Bronchial epithelial cell (primary cell): ENCODE results near the gene UTP18. TPM values are rescaled to one million over a fixed set of nuclear protein-coding genes. Genes with fewer than 3 reads are reported as not detected.
A peak's percentile ranks its signal among the peaks of the same experiment; 100 is the strongest.

ENCODE experiments used
- DNase-seq: peaks from one replicate; pipeline ENCODE4 v3.0.0-alpha.2; 2010; ENCODE audit warnings: low read depth
- FAIRE-seq: peaks from 2 replicates; lab custom pipeline; 2011; peaks lifted over from hg19 to GRCh38; lab: Jason Lieb, UNC
- H3K27me3 ChIP-seq: 2 replicates; pipeline ENCODE4 v1.5.1; 2011; ENCODE audit warnings: low read length; ENCODE audit not compliant: control insufficient read depth, insufficient read depth
- H3K36me3 ChIP-seq: 2 replicates; pipeline ENCODE4 v1.5.1; 2011; ENCODE audit warnings: low read length; ENCODE audit not compliant: control insufficient read depth, insufficient read depth
- H3K4me3 ChIP-seq: 2 replicates; pipeline ENCODE4 v1.5.1; 2011; ENCODE audit warnings: mild to moderate bottlenecking, low read depth, low read length, control low read depth
- CTCF ChIP-seq: IDR thresholded peaks from 2 replicates; pipeline ENCODE4 v1.5.1; 2011; ENCODE audit warnings: mild to moderate bottlenecking, moderate library complexity, low read length, control low read depth, inconsistent platforms; ENCODE audit not compliant: insufficient read depth, severe bottlenecking
- total RNA-seq: library from RNA; depleted of rRNA; stranded (reverse); fragments of >200 nt; gene quantifications from 2 replicates; pipeline ENCODE4 v1.2.1, GENCODE V29; 2014

The UTP18 gene
- total RNA-seq, 1 donor from 2014 or later, result 42.1 TPM

GRCh38 chr17:51228161-51228560 is 32.2 kb upstream of the UTP18 start:
- Histone ChIP-seq H3K27me3 (no peaks in the 10 kb centered on the region), H3K4me3 (no peak overlapping the region), H3K36me3 (peaks cover 2% of the 10 kb centered on the region)
- FAIRE-seq, result no peak
- peak; percentile 23 for DNase-seq
- TF ChIP-seq CTCF, result no peak

GRCh38 chr17:51229889-51230288 is 30.5 kb upstream of the UTP18 start:
- FAIRE-seq (no peak), DNase-seq (no peak)
- H3K27me3 ChIP-seq, result no peaks in the 10 kb centered on the region
- TF ChIP-seq CTCF, result no peak
- H3K4me3 ChIP-seq, result no peak overlapping the region
- no peaks in the 10 kb centered on the region for H3K36me3 ChIP-seq

- H3K4me3 ChIP-seq, result no peak overlapping the region
- H3K36me3 ChIP-seq, result no peaks in the 10 kb centered on the region
- FAIRE-seq (no peak), DNase-seq (no peak)
- TF ChIP-seq CTCF, result no peak
- H3K27me3 ChIP-seq, result no peaks in the 10 kb centered on the region
These were observed 30.0 kb upstream of the UTP18 start for GRCh38 chr17:51230306-51230705.

- FAIRE-seq, result no peak
- no peak for DNase-seq
- TF ChIP-seq CTCF, result no peak
These were observed 28.3 kb upstream of the UTP18 start for GRCh38 chr17:51231999-51232398.

GRCh38 chr17:51234162-51234561 is 26.2 kb upstream of the UTP18 start:
- DNase-seq (no peak), FAIRE-seq (no peak)
- no peaks in the 10 kb centered on the region for H3K27me3 ChIP-seq
- H3K36me3 ChIP-seq, result no peaks in the 10 kb centered on the region
- no peak for TF ChIP-seq CTCF
- H3K4me3 ChIP-seq, result no peak overlapping the region

More at GRCh38 chr17:51231999-51232398, 28.3 kb upstream of the UTP18 start:
- H3K4me3 ChIP-seq, result no peak overlapping the region
- H3K27me3 ChIP-seq, result no peaks in the 10 kb centered on the region
- H3K36me3 ChIP-seq, result no peaks in the 10 kb centered on the region

GRCh38 chr17:51238255-51238887 is 22.0 kb upstream of the UTP18 start:
- DNase-seq (no peak), FAIRE-seq (no peak)
- TF ChIP-seq CTCF, result no peak
- no peak overlapping the region for H3K4me3 ChIP-seq
- no peaks in the 10 kb centered on the region for H3K36me3 ChIP-seq
- no peaks in the 10 kb centered on the region for H3K27me3 ChIP-seq
